ENCODE results near the gene CENPO. TPM values are rescaled to one million over a fixed set of nuclear protein-coding genes. Genes with fewer than 3 reads are reported as not detected.

Gene CENPO
- total and polyA plus RNA-seq, 2 of the 4 experiments (the other 2 are of a cell fraction), result 20.1 to 27.2 TPM

DNA sequence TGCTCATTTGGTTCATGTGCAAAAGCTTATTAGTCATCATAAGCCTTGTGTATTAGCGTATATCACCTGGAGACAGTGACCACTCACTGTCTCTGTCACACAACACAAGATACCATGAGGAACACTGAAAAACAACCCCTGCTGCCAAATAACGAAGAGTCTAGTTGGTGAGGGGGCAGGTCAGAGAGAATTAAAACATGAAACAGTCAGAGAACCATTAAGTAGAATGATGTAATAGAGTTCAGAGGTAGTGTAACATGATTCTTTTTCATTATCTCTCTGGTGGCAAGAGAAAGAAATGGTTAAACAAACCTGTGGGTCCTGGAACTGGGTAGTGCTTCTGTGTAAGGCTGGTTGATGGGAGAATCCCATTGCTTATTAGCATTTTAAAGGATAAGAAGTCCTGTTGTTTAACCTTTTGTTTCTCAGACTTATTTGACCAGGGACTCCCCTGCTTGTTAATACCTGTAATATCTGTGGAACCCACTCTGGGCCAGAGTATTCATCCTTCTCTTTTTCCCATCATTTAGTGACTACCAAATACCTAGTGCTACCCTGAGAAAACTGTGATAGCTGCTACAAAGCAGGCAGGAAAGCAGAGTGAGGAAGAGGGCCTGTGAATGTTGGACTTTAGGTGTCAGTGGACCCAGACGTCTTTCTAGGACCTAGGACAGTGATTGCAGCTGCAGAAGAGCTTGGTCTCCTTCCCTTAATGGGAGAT lies 38.1 kb upstream of the CENPO start:
- Histone ChIP-seq H2BK15ac (ENCODE audit: low read depth, low read length) (no peak overlapping the region), H3K79me1 (ENCODE audit: low read depth in 1 of 2, low read length in 2 of 2) (no peaks in the 10 kb centered on the region), H3K18ac (ENCODE audit: low read depth, low read length) (no peak overlapping the region), H2BK5ac (ENCODE audit: low read depth, low read length, poor library complexity, severe bottlenecking) (no peak overlapping the region), H3K4me3 (ENCODE audit: insufficient read depth, low read depth, low read length) (no peak overlapping the region), H3K4me2 (ENCODE audit: low read depth, low read length) (no peak overlapping the region), H4K5ac (ENCODE audit: low read depth, low read length) (no peak overlapping the region), H3K4ac (ENCODE audit: low read depth, low read length) (no peak overlapping the region), H4K8ac (ENCODE audit: low read depth in 2 of 2, low read length in 2 of 2) (no peak overlapping the region), H3K36me3 (ENCODE audit: control insufficient read depth, insufficient read depth, low read length) (peaks cover 6% of the 10 kb centered on the region), H3K14ac (replicated peaks; ENCODE audit: low read depth, low read length) (no peak overlapping the region), H4K91ac (ENCODE audit: insufficient read depth, low read depth, low read length) (no peak overlapping the region), H3K4me1 (ENCODE audit: control insufficient read depth, insufficient read depth, low read length) (no peaks in the 10 kb centered on the region), H3K27ac (ENCODE audit: insufficient read depth, low read length) (no peak overlapping the region), H2AK9ac (replicated peaks; ENCODE audit: low read depth, low read length, poor library complexity) (no peak overlapping the region), H4K20me1 (ENCODE audit: insufficient read depth, low read length) (no peaks in the 10 kb centered on the region), H3K23ac (ENCODE audit: low read depth, low read length) (no peak overlapping the region), H3K27me3 (ENCODE audit: control insufficient read depth, insufficient read depth, low read length) (no peaks in the 10 kb centered on the region), H3K9me3 (ENCODE audit: control insufficient read depth, insufficient read depth, low read length) (no peaks in the 10 kb centered on the region), H2BK120ac (ENCODE audit: low read depth, low read length) (no peak overlapping the region), H2AFZ (replicated peaks; ENCODE audit: low read length, poor library complexity) (no peak overlapping the region), H3K56ac (ENCODE audit: extremely low read depth, insufficient read depth, low read length) (no peak overlapping the region), H2AK5ac (ENCODE audit: low read depth, low read length) (no peak overlapping the region), H2BK20ac (ENCODE audit: low read depth, low read length) (no peak overlapping the region), H3K9me1 (ENCODE audit: insufficient read depth, low read length) (peaks cover 3% of the 10 kb centered on the region; the same call in 1 of the 2 replicates), H3K9ac (ENCODE audit: low read depth, low read length) (no peak overlapping the region)
- CTCF ChIA-PET, result no interaction called here
- POLR2A ChIA-PET (ENCODE audit: unreplicated experiment), result no interaction called here
- no peak for ATAC-seq (ENCODE audit: low read depth)
- DNase-seq, result peak; percentile 28
- TF ChIP-seq RAD21 (IDR thresholded peaks at IDR 0.05; ENCODE audit: low read length) (no peak), CEBPB (IDR thresholded peaks at IDR 0.05; ENCODE audit: low read depth, low read length) (no peak), MAZ (IDR thresholded peaks at IDR 0.05; ENCODE audit: borderline replicate concordance, low read depth, low read length) (no peak), RFX5 (IDR thresholded peaks at IDR 0.05; ENCODE audit: low read depth, low read length) (no peak)
- dilution Hi-C loops (cut with HindIII; ENCODE audit: low sequenced_read_pairs, unreplicated experiment), result no loop called here
- 40% methylated on average over 1 of the region's 3 CpGs; no CpG with 5 or more reads in 1 of the 2 experiments for WGBS, 2 experiments (ENCODE audit: extremely low coverage in 2 of 2, insufficient read length in 1 of 2)
- BruUV-seq (replicated peaks), result no TSS peak
- intact Hi-C loops (cut with micrococcal nuclease), result no loop called here
- in situ Hi-C loops (cut with MboI; ENCODE audit: low sequenced_read_pairs), result no loop called here
